T-helper 2 cell treated with Interferon-gamma antibody and Interleukin-4, amounts not matched to agents 100 ng/mL and 5 ng/mL, for 36 hours (primary cell): ENCODE measurements around the gene GJE1. TPM values are rescaled to one million over a fixed set of nuclear protein-coding genes. Genes with fewer than 3 reads are reported as not detected.
"Not testable (repeated sequence)": the region's sequence is repeated elsewhere in the genome, so short reads cannot be mapped to it uniquely, and the experiment has no call there.

Source experiments
- intact Hi-C: fragments of 100-400 bp; cut with micrococcal nuclease; formaldehyde crosslinking; loops from one replicate; pipeline ENCODE4 v1.15.1; 2023
- total RNA-seq: library from RNA; stranded (reverse); gene quantifications from 2 replicates; pipeline ENCODE4 v1.2.3, GENCODE V29; 2022

The GJE1 gene, protein sequence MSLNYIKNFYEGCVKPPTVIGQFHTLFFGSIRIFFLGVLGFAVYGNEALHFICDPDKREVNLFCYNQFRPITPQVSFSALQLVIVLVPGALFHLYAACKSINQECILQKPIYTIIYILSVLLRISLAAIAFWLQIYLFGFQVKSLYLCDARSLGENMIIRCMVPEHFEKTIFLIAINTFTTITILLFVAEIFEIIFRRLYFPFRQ
- not detected in 2 replicates for total RNA-seq

- intact Hi-C loops: no loop called here
Measured at GRCh38 chr6:142132625-142133024, at the start of gene GJE1. TSS of gene GJE1 (plus strand) at chr6:142132925. CDS start at chr6:142133159, 234 bp downstream.

DNA sequence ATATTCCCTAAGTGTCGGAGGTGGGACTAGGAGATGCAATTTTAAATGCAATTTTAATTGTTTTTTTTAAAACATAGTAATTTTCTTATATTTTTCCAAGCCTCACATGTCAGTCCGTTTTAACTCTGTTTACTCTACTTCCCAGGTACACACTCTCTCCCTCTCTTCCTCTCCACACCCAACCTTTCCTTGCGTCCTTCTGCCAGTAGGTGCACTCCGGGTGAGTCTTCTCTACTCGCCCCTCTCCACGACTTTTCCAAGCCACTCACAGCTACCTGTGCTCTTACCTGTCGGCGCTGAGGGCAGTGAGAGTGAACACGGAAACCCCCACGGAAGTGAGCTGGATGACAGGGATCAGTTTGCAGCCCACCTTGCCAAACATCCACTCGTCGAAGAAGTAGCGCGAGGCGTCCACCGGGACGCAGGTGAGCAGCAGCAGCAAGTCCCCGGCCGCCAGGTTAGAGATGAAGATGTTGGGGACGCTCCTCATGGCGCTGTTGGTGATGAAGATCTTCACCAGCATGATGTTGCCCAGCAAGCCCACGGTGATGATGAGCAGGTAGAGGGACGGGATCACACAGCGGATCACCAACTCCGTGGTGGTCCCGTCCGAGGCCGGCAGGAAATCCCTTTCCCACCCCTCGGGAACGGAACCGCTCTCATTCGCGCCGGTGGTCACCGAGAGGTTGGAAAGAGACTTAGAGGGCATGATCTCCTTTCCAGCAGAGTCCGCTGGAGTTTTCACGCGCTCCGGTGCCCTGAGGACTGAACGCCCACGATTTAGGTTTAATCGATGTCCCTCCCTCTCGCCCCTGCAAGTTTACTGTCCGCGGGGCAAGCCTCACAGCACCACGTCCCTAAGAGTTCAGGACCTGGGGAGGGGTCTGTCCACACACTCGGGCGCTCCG is 44.5 kb upstream of the GJE1 start:
- intact Hi-C loops: no loop called here

DNA sequence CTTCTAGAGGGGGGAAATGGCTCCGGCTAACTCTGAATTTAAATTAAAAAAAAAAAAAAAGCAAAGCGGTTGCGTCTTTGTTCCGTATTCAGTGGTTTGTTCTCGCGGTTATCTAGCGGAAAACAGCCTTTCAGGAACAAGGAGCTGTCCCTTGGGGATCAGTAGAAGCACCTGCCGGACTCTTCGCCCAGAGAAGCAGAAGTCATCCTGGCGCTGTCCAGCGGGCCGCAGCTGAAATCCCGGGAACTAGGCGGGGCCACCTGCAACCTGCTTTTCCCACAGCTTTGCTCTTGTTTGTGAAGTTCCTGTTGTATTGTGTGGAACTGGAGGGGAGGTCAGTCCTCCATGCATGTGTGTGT is 43.9 kb upstream of the GJE1 start:
- intact Hi-C loops: no loop called here

DNA sequence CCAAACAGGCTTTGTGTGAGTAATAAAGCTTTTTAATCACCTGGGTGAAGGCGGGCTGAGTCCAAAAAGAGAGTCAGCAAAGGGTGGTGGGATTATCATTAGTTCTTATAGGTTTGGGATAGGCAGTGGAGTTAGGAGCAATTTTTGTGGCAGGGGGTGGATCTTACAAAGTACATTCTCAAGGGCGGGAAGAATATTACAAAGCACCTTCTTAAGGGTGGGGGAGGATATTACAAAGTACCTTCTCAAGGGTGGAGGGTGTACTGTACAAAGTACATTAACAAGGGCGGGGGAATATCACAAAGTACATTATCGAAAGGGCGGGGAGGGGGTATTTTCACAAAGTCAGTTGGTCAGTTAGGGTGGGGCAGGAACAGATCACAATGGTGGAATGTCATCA is 27.9 kb upstream of the GJE1 start:
- intact Hi-C loops: not testable (repeated sequence)

GRCh38 chr6:142110820-142111219 is 21.9 kb upstream of the GJE1 start:
- intact Hi-C loops: not testable (repeated sequence)

DNA sequence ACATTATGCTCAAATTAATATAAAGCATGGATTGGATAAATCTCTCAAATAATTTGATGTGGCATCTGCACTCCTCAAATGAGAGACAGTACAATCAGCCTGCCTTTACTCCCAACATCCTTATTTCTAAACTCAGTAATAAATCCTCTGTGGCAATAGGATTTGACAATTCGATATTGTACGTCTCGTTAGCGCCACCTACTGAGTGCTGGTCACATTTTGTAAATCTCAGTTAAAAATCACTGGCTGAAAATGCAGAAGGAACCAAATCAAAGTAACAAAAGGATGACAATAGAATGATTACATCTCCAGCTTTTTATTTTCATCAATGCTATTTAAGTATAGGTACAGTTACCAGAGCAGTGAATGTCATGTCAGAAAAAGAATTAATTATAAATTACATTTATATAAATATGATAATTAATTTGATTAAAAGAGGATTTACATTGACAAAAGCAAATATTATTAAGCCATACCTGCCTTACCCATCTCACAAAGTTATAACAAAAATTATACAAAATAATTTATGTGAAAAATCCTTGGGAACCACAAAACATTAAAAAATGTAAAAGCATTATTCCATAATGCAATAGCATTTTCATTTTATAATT is 20.2 kb upstream of the GJE1 start:
- intact Hi-C loops: loop anchor here (1.0 to 2.0 kb wide), 2 partner anchors 123 to 436 kb away; no protein-coding TSS in a partner anchor

- intact Hi-C loops: no loop called here
Measured at GRCh38 chr6:142117366-142117765, 15.4 kb upstream of the GJE1 start.

- intact Hi-C loops: no loop called here
Measured at GRCh38 chr6:142118328-142118727, 14.4 kb upstream of the GJE1 start.

- intact Hi-C loops: no loop called here
Measured at GRCh38 chr6:142118925-142119324, 13.8 kb upstream of the GJE1 start.

- intact Hi-C loops: no loop called here
Measured at GRCh38 chr6:142121342-142121741, 11.4 kb upstream of the GJE1 start.

DNA sequence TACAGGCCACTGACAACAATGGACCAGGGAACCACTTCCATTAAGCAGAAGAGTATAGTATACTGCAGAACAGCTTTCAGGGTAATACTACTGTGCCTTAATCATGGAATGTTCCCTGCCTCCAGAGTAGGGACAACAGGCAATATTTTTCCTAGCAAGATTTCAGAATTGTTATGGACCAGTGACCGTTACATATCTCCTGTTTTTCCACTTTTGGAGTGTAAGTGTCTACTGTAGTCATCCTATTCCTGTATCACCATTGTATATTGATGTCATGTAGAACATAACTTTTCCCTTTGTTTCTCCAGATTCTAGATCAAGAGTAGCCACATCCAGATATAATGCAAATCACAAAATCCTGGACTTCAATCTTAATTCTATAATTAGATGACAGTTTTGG is 1.9 kb upstream of the GJE1 start:
- intact Hi-C loops: no loop called here

DNA sequence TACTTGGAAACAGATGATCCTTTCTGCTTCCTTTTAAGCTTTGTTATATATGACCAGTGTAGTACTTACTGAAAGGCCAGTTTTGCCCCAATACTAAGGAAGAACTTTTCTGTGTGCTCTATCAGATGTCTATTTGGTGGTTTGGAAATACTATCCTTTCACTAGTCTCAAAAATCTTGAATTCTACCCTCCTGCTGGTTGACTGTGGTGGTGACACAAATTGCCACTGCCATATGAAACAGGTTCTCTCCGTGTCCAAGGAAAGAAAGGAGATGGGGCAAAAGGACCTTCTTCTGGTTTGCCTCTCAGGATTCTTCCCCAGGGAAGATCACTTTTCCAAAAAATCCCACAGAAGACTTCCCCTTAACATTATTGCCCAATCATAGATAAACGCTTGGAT is 6.2 kb downstream of the GJE1 start:
- intact Hi-C loops: no loop called here

DNA sequence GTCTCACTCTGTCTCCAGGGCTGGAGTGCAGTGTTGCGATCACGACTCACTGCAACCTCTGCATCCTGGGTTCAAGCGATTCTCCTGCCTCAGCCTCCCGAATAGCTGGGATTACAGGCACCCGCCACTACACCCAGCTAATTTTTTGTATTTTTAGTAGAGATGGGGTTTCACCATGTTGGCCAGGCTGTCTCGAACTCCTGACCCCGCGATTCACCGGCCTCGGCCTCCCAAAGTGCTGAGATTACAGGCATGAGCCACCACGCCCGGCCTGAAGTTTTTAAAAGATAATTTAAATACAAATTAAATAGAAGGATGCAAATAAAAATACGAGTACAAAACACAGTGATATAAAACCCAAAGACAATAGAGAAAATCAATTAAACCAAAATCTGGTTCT is 8.8 kb downstream of the GJE1 start:
- intact Hi-C loops: loop anchor here (10.0 kb wide), 6 partner anchors 333 to 1703 kb away; partner anchors contain the start of genes HIVEP2 and LTV1

- intact Hi-C loops: loop anchor here (1.0 to 10.0 kb wide), 12 partner anchors 60 to 1950 kb away; partner anchors contain the start of genes ADAT2, ADGRG6, HIVEP2 and LTV1
Measured at GRCh38 chr6:142146828-142147662, 14.3 kb downstream of the GJE1 start, which contains the start of the genes NMBR and VTA1. TSS of gene NMBR (minus strand) at chr6:142147122. CDS start at chr6:142088658, 58,464 bp downstream. TSS of gene VTA1 (plus strand) at chr6:142147263. CDS start at chr6:142147288, 25 bp downstream.

GRCh38 chr6:142152746-142153145 is 20.0 kb downstream of the GJE1 start:
- intact Hi-C loops: no loop called here

DNA sequence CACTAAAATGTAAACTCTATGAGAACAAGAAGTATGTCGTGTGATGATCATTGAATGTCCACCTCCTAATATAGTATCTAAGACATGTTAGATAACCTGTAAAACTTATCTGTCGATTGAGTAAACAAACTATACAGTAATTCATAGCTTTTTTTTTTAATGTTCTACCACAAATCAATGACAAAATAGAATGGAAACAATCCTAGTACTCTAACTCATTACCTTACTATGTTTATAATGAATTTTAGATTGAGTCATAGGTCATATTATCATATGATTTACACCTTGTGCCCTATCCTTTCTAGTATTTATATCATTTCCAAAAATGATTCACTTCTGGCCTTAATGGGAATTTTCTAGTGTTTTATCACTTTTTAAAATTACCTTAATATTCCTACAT is 20.5 kb downstream of the GJE1 start:
- intact Hi-C loops: no loop called here

DNA sequence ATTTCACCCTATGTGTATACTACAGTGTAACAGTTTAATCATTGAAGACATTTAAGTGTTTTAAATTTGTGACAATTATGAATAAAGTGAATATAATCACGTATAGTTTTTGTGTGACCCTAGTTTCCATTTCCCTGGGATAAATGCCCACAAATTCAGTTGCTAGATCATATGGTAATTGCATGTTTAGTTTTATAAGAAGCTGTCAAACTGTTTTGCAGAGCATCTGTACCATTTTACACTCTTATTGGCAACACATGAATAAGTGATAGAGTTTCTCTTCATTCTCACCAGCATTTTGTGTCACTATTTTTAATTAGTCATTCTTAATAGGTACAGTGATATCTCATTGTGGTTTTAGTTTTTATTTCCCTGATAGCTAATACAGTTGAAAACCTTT is 21.6 kb downstream of the GJE1 start:
- intact Hi-C loops: no loop called here

- intact Hi-C loops: no loop called here
Measured at GRCh38 chr6:142155091-142155490, 22.4 kb downstream of the GJE1 start.

DNA sequence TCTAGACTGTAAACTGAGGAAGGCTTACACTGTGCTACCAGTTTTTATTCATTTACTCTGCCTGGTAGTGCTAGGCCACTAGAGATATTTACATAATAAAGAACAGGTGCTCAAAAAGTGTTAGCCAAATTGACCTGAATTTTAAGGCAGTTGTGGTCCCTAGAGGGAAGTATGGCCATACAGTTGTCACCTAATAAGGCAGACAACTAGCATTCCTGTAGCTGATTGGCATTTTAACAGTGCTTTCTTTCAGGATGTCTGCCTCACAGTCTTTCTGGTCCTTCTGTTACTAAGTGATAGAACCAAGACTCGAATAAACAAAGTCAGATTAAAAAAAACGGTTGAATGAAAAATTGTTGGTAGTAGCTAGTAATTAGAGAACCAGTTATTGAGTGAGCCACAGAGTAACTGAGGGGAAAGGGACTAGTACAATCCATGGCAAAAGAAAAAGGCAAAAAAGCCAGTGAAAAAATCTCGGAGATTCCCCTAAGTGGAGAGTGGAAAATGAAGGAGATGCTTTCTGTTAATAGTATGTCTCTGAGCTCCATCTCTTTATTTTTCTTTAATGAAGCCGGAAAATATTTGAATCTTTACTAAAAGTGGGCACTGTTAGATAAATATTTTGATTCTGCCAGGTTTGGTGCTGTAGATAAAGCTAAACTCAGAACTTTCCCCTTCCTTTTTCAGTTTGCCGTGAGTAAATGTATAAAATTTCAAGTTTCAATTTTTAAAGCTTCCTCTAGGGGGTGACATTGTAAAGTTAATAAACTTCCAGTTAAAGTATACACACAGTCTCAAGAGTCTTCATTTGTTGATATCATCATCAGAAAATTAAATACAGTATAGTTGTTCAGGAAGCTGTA is 23.4 kb downstream of the GJE1 start:
- intact Hi-C loops: loop anchor here (1.0 to 2.0 kb wide), 2 partner anchors 51 to 232 kb away; no protein-coding TSS in a partner anchor

DNA sequence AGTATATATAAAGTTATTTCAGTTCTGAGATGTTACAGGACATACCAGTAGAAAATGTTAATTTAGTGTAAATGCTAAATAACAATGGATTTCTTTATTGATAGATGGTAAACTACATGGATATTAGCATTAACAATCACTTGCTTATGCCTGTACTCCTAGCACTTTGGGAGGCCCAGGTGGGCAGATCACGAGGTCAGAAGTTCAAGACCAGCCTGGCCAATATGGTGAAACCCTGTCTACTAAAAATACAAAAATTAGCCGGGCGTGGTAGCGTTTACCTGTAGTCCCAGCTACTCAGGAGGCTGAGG is 24.0 kb downstream of the GJE1 start:
- intact Hi-C loops: loop anchor here (1.0 to 2.0 kb wide), 2 partner anchors 50 to 232 kb away; no protein-coding TSS in a partner anchor
